Lower leg skin (tissue), 3 donors: ENCODE data around the gene COG8.

ENCODE experiments used
- POLR2A ChIP-seq, 2 donors: fragments of 450-650 bp; IDR thresholded peaks; one replicate each; pipeline ENCODE4 v1.6.1; 2016 to 2017; ENCODE audit warnings: antibody characterized with exemption in 2 of 2, mild to moderate bottlenecking in 1 of 2, moderate library complexity in 1 of 2
- TF ChIP-seq, protein P1 (sequence below), 3 donors: fragments of 450-650 bp; IDR thresholded peaks; one replicate each; pipeline ENCODE4 v1.5.1; 2016; ENCODE audit warnings: antibody characterized with exemption in 3 of 3, mild to moderate bottlenecking in 3 of 3, moderate library complexity in 2 of 3

DNA sequence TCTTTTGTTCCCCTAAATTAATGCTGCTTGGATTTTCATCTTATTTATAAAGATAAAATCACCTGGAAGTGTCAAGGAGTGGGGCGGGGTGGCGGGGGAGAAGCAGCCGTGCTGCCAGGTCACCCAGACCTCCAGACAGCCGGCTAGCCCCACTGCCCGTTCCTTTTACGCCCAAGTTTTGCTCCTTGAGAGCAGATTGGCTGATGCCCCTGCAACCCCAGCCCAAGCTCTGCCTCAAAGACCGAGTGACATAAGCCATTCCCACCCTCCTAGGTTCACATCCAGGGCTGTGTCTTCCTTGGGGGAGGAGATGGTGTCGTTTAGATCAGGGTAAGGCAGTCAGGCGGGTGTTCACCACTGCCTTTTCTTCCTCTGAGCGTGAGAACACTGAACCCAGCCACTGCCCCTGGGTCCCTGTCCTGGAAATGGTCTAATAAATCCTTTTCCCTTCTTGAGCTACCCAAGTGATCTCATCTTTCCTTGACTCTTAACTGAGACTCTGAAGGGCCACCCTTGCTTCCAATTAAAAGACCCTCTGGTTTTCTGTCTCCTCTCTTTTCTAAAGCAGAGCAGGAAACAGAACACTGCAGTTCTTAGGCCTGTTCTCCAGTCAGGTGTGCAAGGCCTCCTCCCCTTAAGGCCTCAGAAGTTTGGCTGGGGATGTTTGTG lies 14.6 kb downstream of the COG8 start:
- TF ChIP-seq, protein P1, sequence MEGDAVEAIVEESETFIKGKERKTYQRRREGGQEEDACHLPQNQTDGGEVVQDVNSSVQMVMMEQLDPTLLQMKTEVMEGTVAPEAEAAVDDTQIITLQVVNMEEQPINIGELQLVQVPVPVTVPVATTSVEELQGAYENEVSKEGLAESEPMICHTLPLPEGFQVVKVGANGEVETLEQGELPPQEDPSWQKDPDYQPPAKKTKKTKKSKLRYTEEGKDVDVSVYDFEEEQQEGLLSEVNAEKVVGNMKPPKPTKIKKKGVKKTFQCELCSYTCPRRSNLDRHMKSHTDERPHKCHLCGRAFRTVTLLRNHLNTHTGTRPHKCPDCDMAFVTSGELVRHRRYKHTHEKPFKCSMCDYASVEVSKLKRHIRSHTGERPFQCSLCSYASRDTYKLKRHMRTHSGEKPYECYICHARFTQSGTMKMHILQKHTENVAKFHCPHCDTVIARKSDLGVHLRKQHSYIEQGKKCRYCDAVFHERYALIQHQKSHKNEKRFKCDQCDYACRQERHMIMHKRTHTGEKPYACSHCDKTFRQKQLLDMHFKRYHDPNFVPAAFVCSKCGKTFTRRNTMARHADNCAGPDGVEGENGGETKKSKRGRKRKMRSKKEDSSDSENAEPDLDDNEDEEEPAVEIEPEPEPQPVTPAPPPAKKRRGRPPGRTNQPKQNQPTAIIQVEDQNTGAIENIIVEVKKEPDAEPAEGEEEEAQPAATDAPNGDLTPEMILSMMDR (IDR thresholded peaks at IDR 0.05) = no peak
- no peak for TF ChIP-seq POLR2A (IDR thresholded peaks at IDR 0.05)
